ENCODE measurements around the gene HDLBP.

Gene HDLBP

DNA sequence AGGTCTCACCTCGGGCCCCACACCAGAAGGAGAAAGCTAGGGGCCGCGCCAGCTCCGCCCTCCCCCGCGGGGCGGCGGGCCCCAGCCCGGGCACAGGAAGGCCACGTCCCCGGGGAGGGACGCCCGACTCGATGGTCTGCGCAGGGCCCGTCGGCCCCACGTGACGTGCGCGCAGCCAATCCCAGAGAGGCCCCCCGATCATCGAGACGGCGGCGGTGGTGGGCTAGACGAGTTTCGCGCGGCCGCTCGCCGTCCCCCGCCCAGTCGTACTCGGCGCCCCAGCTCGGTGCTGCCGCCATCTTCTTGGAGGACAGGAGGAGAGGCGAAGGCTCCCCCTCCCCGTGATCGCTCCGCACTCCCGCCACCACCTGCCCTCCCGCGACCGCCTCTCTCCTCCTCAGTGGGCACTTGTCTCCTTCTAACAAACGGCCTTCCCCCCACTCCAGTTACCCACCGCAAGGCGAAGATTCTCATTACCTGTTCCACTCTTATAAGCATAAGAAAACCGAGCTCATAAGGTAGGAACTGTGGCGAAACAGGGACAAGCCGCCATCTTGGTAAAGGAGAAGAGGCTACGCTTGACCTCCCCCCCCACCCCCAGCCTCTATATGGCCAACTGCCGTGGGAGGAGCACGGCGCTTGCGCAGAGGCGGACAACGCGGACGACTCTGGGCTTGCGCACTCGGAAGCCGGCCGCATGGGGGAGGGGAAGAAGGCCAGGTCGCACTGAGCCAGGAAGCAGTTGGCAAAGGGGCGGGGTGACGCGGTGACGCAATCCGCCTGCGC, at the start of gene HDLBP:
Gene HDLBP, minus strand, starts transcription at position 580 of the 786 bp plus-strand sequence. CDS start 48,803 bp downstream, outside the sequence.
- no peak for FAIRE-seq

DNA sequence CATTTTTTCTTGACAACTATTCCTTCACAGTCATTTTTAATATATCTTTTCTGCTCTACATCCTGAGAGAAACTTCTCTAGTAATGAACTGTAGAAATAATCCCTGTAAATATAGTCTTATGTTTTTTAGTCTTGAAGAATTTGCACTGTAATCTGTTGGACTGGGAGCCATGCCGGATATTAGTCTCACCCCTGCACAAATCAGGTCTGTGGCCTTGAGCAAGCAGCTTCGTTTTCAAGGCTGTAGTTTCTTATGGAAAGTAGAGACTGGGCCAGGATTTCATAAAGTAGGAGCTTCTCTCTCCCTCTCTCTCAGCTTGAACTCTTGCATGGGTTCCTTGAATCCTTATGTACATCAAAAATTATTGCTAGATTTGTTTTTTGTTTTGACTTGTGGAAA, 49.3 kb upstream of the HDLBP start:
- FAIRE-seq, result no peak

GRCh38 chr2:241363426-241363825, 48.0 kb upstream of the HDLBP start:
- FAIRE-seq, result no peak

DNA sequence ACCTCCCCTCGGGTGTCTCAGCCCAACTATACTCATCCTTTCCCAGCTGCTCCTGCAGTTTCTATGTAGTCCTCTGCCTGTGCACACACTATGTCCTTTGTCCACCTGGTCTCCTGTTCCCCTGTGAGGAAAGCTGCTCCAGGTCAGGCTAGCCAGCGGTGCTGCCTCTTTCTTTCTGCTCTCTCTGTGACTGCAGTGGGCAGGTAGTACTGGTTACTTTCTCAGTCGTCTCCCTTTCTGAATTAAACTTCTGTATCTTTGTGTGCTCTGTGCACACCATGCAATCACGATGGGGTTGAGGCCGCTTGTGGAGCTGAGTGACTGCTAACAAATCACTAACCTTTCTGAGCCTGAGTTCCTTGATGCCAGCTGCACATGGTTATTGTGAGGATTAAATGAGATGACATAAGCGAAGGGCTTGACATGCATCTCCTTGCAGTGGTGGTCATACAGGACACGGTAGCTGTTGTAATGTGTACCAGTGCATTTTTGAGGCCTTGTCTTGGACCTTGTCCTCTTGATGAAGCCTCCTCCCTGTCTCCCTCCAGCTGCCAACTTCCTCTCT, 44.1 kb upstream of the HDLBP start:
- FAIRE-seq, result no peak

- FAIRE-seq, result no peak
Observed at GRCh38 chr2:241358470-241358869, 43.0 kb upstream of the HDLBP start.

DNA sequence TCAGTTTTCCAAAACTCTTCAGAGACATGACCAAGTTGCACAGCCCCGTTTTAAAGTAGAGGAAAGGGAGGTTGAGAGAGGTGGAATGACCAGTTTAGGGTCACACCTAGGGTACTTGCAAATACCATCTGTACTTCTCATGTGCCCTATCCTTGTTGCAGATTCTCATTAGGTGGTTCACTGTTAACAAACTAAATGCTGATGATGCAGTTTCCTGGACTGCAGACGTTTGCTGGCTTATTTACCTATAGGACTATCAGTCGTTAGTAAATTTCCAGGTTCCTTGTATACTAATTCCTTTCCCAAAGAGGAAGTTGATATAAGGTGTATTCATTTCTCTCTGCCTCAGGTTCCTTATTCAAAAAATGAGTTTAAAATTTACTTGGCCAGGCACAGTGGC, 42.1 kb upstream of the HDLBP start:
- FAIRE-seq, result no peak

- FAIRE-seq, result no peak
Observed at GRCh38 chr2:241356871-241357260, 41.4 kb upstream of the HDLBP start.

DNA sequence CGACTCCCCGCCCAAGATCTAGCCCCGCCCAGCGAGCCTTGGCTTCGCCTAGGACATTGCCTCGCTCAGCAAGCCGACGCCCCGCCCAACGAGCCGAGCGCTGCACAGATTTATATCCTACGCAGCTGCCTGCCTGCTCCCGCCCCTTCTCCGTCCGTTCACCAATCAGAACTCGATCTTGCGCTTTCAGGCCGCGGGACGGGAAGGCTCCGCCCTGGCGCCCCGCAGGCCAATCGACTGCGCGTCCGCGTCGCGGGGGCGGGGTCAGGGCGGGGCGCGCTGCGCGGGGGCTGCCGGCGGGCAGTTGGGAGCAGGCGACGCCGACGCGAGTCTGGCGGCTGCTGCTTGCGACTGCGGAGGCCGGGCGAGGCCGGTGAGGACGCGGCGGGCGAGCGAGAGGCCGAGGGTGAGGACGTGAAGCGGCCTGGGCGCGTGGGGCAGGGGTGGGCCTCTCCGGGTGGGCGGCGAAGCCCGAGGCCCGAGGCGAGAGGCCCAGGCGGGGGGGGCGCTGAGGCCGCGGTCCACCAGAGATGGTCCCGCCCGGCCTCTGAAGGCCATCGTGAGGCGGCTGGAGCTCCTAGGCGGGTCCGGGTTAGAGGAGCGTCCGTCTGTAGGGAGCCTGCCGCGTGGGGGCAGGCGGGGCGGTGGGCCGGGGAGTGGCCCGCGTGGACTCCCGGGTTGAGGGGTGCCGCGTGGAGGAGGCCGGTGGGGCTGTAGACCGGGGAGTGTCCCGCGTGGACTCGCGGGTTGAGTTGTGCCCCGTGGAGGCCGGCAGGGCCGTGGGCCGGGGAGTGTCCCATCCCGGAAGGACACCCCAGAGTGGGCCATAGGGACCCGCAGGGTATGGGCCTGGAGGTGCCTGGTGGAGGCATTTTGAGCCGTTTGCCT, 40.8 kb upstream of the HDLBP start, which contains the start of gene FARP2:
Gene FARP2, plus strand, starts transcription at position 303 of the 888 bp plus-strand sequence. CDS start 16,823 bp downstream, outside the sequence.
- no peak for FAIRE-seq

DNA sequence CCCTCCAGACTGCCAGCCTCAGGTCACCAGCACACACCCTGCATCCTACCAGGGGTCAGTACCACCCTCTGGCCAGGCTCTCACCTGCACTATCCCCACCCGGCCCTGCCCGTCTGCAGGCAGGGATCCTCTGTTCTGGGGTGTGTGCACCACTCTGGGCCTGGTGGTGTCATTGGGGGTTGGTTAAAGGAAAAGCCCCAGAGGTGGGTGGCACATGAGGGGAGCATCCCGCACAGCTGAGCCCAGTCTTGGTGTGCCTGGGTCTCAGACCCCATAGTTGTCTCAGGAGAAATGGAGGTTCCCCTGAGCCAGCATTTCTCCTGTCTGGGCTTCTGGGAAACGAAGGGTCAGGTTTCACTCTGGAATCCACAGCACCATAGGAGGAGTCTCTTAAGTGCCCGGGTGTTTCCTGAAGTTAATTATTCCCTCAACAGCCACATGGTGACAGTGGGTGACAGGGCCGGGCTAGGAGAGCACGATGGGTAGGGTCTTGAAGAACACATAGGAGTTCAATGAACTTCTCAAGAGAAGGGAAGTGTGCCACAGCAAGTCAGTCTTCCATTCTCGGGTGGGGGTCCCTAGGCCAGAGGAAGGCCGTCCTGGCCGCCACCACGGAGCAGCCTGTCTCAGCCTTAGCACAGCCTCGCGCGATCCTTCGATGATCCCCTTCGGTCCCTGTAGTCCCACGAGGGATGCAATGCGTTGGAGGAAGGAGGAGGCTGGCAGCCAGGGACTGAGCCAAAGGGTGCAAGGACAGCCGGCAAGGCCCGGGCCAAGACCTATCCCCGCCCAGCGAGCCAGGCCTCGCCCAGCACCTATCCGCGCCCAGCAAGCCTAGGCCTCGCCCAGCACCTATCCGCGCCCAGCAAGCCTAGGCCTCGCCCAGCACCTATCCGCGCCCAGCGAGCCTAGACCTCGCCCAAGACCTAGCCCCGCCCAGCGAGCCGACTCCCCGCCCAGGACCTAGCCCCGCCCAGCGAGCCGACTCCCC, 39.5 kb upstream of the HDLBP start:
- peak; percentile 77 for FAIRE-seq

- no peak for FAIRE-seq
Observed at GRCh38 chr2:241352227-241352626, 36.8 kb upstream of the HDLBP start.

DNA sequence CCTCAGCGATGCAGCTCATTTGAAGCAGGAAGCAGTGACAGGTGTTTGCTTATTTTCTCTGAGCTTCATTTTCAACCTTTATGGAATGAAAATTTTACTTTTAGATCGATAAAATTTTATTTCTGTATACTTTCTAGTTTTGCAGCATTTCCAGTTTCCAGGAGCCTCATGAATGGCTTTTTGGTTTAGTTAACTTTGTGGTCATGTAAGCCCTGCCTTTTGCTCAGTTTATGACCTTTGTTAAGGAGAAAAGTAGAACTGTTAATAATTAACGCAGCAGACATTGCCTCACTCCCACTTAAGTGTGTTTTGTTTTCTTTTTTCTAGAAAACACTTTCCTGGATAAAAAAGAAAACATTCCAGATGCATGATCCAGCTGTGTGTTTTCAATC, 36.2 kb upstream of the HDLBP start:
- no peak for FAIRE-seq

DNA sequence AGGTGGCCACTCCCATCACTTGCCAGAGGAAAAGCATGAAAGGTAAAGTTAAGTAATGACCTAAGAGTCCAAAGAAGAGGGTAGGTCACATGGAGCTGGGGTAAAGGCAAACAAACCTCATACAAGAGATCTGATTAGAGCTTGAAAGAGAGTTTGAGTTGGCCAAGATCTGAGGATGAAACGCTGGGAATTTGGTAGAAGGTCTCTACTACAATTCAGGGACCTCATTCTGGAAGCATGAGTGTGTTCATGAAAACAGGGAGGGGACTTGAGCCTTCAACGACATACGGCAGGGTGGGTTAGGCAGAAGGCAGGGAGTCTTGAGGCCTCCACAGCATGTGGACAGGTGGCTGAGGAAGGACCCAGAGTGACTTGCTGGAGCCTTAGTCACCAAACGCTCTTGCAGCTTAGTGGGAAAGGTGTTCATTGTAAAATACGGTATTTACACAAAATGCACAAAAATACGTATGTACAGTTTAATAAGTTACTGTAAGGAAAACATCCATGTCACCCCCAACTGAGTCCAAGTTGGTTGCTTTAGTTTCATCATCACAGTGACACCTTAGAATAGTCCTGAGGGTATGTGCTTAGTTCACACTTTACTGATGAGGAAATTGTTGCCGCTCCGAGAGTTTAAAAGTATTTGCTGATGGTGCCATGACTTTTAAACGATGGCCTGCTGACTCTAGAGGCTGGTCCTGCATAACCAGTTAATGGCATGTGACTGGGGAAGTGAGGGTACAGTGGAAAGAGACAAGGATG, 35.6 kb upstream of the HDLBP start:
- FAIRE-seq, result no peak

DNA sequence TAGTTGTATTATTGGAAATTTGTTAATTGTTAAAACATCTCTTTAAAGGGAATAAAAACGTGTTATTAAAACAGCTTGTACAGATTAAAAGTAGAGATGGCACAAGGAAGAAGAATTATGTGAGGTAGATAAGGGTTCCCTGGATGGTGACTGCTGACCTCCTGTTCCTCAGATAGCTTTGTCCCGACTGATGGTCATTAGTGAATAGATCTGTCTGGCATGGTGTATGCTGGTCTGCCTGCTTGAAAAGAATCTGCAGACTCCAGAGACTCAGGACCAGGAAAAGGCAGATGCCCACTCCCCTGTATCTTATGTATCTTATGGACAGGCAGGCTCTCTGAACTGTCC, 35.0 kb upstream of the HDLBP start:
- FAIRE-seq, result no peak

DNA sequence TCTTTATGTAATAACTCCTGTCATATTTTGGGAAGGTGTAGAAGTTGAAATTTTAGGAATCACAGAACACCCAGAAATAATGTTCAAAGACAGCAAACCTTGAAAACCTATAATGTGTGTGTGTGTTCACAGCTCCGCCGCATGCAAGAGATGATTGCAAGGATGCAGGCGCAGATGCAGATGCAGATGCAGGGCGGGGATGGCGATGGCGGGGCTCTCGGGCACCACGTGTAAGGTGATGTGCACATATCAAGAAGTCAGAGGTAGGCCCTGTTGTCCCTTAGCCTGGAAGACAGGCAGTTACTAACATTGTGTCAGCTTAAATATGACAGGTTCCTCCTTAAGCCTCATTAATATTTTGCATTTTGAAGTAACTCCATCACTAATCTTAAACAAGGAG, 34.5 kb upstream of the HDLBP start:
- no peak for FAIRE-seq

- no peak for FAIRE-seq
Observed at GRCh38 chr2:241344925-241345651, 29.6 kb upstream of the HDLBP start.

GRCh38 chr2:241340631-241341163, 25.2 kb upstream of the HDLBP start:
- no peak for FAIRE-seq

GRCh38 chr2:241339839-241340630, 24.6 kb upstream of the HDLBP start:
- no peak for FAIRE-seq

DNA sequence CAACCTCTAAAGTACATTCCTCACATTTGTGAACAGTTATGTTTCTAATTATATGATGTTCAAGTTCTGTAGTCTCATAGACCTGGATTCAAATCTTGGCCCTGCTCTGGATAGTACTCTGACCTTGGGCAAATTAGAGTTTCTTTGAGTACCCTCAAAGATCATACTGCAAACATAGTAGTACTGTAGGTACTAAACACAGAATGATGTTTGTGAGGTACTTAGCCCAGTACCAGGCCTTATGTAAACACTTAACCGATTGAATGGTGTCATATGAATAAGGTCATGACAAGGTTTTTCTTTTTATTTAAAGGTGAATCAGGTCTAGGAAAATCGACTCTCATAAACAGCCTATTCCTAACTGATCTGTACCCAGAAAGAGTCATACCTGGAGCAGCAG, 19.3 kb upstream of the HDLBP start:
- no peak for FAIRE-seq

DNA sequence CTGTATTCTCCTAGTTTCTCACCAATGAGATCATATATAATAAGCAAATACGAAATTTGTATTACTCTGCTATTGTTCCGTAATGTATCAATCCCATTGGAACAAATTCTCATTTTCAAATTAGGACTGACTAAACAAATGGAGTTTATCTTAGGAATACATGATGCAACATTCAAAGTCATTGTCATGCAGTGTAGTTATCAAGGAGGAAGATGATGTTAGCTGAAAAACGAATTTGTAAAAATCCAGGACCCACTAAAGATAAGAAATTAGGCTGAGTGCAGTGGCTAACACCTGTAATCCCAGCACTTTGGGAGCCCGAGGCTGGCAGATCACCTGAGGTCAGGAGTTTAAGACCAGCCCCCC, 15.1 kb upstream of the HDLBP start:
- no peak for FAIRE-seq

All from G401.6 (cell line).